ENCODE results near the gene TMEM17.

TMEM17 gene

GRCh38 chr2:62506421-62506750 lies 391 bp upstream of the TMEM17 start:
- no peak for DNase-seq

GRCh38 chr2:62505109-62505749 lies 766 bp downstream of the TMEM17 start:
- peak; percentile 31 for DNase-seq

GRCh38 chr2:62504657-62505056 lies 1.3 kb downstream of the TMEM17 start:
- DNase-seq = no peak

GRCh38 chr2:62501794-62502500 lies 4.0 kb downstream of the TMEM17 start:
- DNase-seq = peak; percentile 82

GRCh38 chr2:62501069-62501468 lies 4.9 kb downstream of the TMEM17 start:
- DNase-seq = no peak

GRCh38 chr2:62499430-62500060 lies 6.5 kb downstream of the TMEM17 start:
- DNase-seq = no peak

GRCh38 chr2:62498739-62499138 lies 7.3 kb downstream of the TMEM17 start:
- no peak for DNase-seq

- no peak for DNase-seq
Measured at GRCh38 chr2:62495761-62496160, 10.2 kb downstream of the TMEM17 start.

- no peak for DNase-seq
Measured at GRCh38 chr2:62492048-62492447, 13.9 kb downstream of the TMEM17 start.

GRCh38 chr2:62489702-62490101 lies 16.3 kb downstream of the TMEM17 start:
- DNase-seq = no peak

- DNase-seq = peak; percentile 64
Measured at GRCh38 chr2:62489162-62489561, 16.8 kb downstream of the TMEM17 start.

GRCh38 chr2:62486439-62486765 lies 19.6 kb downstream of the TMEM17 start:
- peak; percentile 55 for DNase-seq

- no peak for DNase-seq
Measured at GRCh38 chr2:62485761-62486438, 20.1 kb downstream of the TMEM17 start.

- DNase-seq = no peak
Measured at GRCh38 chr2:62482558-62483352, 23.2 kb downstream of the TMEM17 start.

GRCh38 chr2:62479917-62480316 lies 26.1 kb downstream of the TMEM17 start:
- no peak for DNase-seq

- DNase-seq = peak; percentile 41
Measured at GRCh38 chr2:62478093-62478580, 27.9 kb downstream of the TMEM17 start.

- DNase-seq = no peak
Measured at GRCh38 chr2:62477573-62477972, 28.4 kb downstream of the TMEM17 start.

- peak; percentile 53 for DNase-seq
Measured at GRCh38 chr2:62475172-62476011, 30.6 kb downstream of the TMEM17 start.

GRCh38 chr2:62474176-62474575 lies 31.8 kb downstream of the TMEM17 start:
- DNase-seq = peak; percentile 33

GRCh38 chr2:62473246-62473827 lies 32.7 kb downstream of the TMEM17 start:
- DNase-seq = no peak

GRCh38 chr2:62472312-62472711 lies 33.7 kb downstream of the TMEM17 start:
- DNase-seq = peak; percentile 22

GRCh38 chr2:62471816-62472215 lies 34.2 kb downstream of the TMEM17 start:
- no peak for DNase-seq
